Amniotic epithelial cell (primary cell): Measurements from ENCODE around the gene SKI.
"Not testable (repeated sequence)": the region's sequence is repeated elsewhere in the genome, so short reads cannot be mapped to it uniquely, and the experiment has no call there.

ENCODE experiments used
- DNase-seq: peaks from one replicate; pipeline ENCODE4 v3.0.0-alpha.2; 2010; ENCODE audit warnings: low read depth

Gene SKI

DNA sequence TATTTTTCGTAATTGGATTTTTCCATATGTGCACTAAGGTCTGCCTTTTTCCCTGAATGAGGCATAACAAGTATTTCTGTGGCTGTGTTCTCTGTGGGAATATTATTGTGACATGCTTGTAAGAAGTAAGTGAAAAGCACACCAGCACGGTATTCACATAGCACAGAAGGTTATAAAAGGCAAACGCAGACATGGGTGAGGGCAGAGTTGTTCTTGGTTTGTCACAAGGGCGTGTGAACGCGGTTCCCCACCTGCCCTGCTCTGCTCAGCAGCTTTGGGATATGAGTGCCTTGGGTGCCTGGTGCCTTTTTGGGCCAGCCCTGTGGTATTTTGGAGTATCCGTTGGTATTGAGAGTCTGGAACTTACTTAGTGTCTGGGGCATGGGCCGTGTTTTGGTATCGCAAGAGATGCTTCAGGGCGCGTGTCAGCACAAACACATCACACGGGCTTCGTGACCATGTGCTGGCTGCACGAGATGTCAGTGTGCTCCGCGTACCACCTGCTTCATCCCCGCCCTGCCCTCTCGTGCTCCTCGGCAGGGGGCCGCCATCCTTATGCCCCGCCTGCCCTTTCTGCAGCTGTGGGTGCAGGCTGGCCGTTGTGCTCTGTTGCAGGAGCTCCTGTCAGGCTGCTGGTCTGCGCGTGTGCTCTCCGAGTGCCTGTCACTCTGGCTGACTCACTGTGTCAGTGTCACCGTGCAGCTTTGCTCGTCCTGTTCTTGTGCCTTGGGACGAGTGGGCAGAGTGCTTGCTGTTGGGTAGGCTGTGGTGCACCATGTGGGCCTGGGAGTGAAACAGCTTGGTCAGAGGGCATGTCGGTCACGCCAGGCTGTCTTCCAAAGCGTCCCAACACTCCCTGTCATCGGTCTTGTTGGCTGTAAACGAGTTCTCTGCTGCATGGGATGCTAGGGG, 15.0 kb downstream of the SKI start:
- no peak for DNase-seq

- DNase-seq: not testable (repeated sequence)
These were observed 18.9 kb downstream of the SKI start for GRCh38 chr1:2247045-2247394.

DNA sequence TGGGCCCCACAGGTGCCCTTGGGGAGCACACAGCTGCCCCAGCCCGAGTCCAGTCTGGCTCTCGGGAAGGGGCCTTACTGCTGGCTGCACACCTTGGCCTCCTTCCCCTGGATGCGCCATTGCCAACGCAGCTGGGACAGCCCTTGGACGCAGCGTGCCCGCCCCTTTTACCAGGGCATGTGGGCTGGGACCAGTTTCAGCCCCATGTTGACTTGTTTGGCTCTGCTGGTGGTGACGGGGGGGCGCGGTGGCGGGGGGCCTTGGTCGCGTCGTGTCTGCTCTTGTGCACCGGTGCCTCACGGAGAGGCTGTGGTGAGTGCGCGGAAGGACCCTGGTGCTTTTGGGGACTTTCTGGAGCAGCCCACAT, 19.6 kb downstream of the SKI start:
- no peak for DNase-seq

DNA sequence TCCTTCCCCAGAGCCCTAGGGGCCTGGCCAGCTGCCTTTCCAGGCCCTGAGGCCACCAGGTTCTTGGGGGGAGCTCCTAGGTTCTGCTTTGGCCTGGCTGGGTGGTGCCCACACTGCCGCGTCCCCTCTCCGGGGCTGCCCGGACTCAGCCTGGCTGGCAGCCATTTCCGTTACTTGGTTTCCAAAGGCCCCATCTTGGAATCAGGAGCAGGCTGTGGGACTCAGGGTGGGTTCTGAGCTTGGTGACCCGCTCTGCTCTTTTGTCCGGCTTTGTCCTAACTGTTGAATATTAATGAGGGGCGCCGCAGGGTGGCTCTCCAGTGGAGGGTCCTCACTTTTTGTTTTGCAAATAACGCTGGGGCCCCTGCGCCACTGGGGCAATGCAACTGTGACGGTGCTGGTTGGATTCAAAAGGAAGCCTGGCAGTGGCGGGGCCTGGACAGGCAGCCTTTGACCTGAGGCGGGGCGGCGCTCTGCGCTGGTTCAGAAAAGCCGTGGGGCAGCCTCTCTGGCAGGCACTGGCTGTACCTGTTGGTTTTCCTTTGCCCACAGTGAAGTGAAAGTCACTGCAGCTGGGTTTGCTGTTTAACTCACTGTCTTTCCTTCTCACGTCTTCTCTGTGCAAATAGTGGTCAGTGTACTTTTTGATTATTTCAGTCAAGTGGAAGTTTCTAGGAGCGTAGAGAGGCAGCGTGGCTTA, 20.2 kb downstream of the SKI start:
- no peak for DNase-seq

DNA sequence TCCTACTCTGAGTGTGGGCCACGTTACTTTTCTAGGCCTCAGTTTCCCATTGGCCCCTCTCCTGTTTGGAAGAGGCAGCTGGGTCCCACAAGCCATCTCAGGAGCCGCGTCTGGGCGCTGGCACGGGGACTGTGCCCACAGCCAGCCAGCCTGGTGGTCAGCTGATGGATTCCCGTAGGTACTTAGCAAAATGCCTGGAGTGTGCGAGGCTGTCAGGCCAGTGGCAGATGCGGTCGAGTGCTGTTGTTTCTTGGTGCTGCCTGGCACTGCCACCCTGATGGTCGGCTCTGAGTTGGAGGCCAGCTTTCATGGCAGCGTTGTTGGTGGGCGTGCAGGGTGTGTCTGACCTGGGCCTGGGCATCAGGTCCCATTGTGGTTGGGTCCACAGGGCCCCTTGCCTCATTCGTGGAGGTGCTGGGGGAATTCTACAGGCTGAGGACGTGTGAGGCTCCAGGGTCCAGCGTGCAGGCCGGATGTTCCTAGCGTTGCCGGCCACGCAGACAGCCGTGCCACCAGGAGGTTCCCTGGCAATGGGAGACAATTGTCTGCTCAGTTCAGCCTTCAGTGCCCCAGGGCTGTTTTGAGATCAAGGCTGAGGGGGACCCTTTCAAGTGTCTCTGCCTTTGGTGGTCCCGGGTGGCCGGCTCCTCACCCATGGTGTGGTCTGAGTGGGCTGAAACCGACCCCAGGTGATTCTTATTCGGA, 20.9 kb downstream of the SKI start:
- DNase-seq: no peak

DNA sequence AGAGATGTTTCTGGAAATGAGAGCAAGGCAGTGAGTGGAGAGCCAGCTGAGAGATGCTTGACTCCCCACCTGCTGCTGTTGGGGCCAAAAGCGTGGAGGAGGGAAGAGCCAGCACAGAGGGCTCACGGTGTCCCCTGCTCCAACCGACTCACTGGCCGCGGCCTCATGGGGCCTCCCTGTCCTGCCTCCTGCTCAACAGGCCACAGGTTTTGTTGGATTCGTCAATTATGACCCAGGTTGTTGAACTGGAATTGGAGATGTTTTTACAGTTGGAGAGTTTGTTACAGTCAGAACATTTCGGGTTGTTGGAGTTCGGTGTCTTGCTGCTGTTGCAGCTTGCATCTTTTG, 21.4 kb downstream of the SKI start:
- no peak for DNase-seq

DNA sequence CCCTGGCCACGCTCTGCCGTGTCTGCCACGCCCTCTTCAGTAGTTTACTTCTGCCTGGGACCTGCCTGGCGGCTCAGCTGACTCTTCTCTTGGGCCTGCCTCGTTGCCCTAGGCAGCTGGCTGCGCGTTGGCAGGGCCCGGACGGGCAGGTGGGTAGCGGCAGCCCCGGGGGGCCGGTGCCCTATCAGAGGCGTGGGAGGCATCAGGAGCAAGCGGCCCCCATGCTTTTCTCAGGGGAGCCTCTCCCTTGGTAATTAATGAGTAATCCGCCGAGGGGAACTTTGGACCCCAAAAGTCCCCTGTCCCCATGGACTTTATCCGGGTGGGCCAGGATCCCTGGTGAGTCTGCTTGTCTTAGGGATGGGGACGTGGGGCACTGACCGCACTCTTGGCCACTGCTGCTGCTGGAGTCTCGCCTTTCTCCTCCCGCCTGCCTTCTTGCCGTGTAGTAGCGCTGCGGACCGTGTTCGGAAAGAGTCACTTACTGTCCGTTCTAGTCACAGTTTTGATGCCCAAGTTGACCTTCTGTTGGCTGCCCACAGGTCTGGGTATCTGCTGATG, 22.7 kb downstream of the SKI start:
- DNase-seq: no peak

DNA sequence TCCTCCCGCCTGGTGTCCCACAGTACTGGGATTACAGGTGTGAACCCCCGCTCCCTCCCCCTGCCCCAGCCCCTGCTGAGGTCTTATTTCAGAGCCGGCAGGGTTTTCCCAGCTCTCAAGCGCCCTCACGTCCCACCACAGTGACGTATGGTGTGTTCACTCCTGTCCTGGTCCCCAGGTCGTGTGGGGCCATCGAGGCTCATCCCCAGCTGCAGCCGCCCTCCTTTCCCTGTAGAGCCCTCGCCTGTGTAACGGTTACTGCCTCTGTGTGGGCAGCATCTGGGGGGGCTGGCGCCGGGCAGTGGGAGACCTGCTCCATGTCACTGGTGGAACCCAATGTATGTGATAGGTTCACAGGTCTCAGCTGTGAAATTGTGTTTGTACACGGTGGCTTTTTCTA, 23.2 kb downstream of the SKI start:
- no peak for DNase-seq

DNA sequence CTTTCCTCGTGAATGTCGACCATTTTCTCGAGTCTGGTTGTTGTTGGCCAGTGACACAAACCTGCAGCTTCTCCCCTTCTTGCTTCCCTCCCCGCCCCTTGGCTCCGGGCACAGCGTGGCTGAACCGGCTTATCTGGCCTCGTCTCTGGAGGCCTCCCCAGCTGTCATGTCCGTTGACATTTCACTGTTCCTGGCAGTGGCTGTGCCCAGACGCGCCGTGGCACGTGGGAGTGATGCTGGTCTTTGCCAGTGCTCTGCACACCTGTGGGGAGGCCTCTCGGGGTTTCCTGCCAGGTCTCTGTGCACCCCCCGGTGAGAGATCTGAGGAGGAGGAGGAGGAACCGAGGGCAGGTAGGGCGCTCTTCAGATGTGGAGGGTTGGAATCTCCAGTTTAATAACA, 23.7 kb downstream of the SKI start:
- DNase-seq: no peak

- DNase-seq: no peak
These were observed 24.3 kb downstream of the SKI start for GRCh38 chr1:2252423-2252822.

- no peak for DNase-seq
These were observed 25.1 kb downstream of the SKI start for GRCh38 chr1:2253036-2253796.

DNA sequence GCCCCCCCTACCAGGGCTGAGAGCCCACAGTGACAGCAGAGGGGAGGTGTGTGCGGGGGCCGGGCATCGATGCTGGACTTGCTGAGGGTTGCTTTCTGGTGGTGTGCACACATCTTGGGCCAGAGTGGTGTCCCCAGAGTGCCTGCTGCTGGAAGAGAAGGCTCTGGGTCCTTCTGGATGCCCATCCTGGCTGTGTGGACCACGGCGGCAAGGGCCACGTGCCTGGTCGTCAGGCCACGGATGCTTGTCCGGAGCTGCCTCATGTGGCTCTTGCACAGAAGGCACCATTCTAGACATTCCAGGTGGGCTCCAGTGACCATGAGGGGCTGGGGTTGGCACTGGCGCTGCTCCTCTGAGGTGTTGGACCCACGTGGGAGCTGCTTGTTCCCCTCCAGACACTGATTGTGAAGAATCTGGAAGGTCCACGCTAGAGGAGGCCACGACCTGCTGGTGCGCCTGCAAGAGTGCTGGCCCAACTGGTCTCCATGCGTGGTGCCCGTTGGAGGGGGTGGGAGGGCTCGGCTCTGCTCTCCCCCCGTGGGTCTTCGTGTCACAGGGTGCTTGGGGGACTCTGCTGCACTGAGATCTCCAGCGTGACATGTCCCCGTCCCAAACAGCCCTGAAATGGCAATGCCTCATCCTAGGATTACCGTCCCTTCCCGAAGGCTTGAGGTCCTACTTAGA, 25.8 kb downstream of the SKI start:
- no peak for DNase-seq

DNA sequence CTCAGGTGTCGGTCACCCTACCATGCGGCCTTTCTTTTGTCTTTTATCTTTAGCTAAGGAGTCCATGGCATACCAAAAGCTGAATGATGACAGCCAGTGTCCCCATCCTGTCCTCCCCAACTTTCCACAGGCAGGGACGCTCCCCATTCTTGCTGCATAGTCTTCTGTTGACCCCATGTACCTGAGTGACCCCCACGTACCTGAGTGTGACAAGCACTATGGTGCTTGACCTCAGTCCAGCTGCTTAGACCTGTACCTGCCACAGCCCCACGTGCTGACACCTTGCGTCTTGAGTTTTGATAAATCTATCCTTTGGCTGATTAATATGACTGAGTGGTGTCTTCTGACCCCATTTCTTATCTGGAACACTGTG, 26.9 kb downstream of the SKI start:
- no peak for DNase-seq

- DNase-seq: peak; percentile 70
These were observed 27.6 kb downstream of the SKI start for GRCh38 chr1:2255420-2256369.

GRCh38 chr1:2256435-2257244, 28.5 kb downstream of the SKI start:
- no peak for DNase-seq

GRCh38 chr1:2257245-2257627, 29.1 kb downstream of the SKI start:
- no peak for DNase-seq

GRCh38 chr1:2258122-2258681, 30.1 kb downstream of the SKI start:
- DNase-seq: no peak

GRCh38 chr1:2258996-2259395, 30.9 kb downstream of the SKI start:
- DNase-seq: no peak
